Stromal cell of bone marrow (primary cell): ENCODE measurements around the gene TRAPPC5.

Experiments
- DNase-seq: peaks from one replicate; pipeline ENCODE4 v3.0.0-alpha.2; 2012; ENCODE audit warnings: low read depth

The TRAPPC5 gene

GRCh38 chr19:7676376-7676775 lies 4.3 kb upstream of the TRAPPC5 start:
- DNase-seq = no peak

GRCh38 chr19:7676854-7677253 lies 3.8 kb upstream of the TRAPPC5 start, which contains the start of gene MCEMP1:
Gene MCEMP1 (plus strand): TSS chr19:7677090. CDS start chr19:7677121, 31 bp downstream.
- DNase-seq = no peak

GRCh38 chr19:7677669-7678311 lies 2.8 kb upstream of the TRAPPC5 start:
- no peak for DNase-seq

- no peak for DNase-seq
These were observed 1.5 kb upstream of the TRAPPC5 start for GRCh38 chr19:7678971-7679751.

GRCh38 chr19:7679771-7680605 lies 645 bp upstream of the TRAPPC5 start:
- DNase-seq = no peak

GRCh38 chr19:7681340-7682174 lies 924 bp downstream of the TRAPPC5 start:
- peak; percentile 62 for DNase-seq

- DNase-seq = no peak
These were observed 1.7 kb downstream of the TRAPPC5 start for GRCh38 chr19:7682175-7682855.

- no peak for DNase-seq
These were observed 5.2 kb downstream of the TRAPPC5 start for GRCh38 chr19:7685546-7686445.

GRCh38 chr19:7687177-7687576 lies 6.5 kb downstream of the TRAPPC5 start:
- no peak for DNase-seq

GRCh38 chr19:7689165-7689564 lies 8.5 kb downstream of the TRAPPC5 start:
- DNase-seq = no peak

GRCh38 chr19:7690779-7691258 lies 10.2 kb downstream of the TRAPPC5 start:
- DNase-seq = no peak

GRCh38 chr19:7691497-7691896 lies 10.9 kb downstream of the TRAPPC5 start:
- no peak for DNase-seq

- no peak for DNase-seq
These were observed 11.9 kb downstream of the TRAPPC5 start for GRCh38 chr19:7692417-7693088.

GRCh38 chr19:7694499-7694898 lies 13.9 kb downstream of the TRAPPC5 start:
- DNase-seq = no peak

- DNase-seq = no peak
These were observed 17.2 kb downstream of the TRAPPC5 start for GRCh38 chr19:7697721-7698287.

- no peak for DNase-seq
These were observed 17.9 kb downstream of the TRAPPC5 start for GRCh38 chr19:7698583-7698982.

GRCh38 chr19:7699003-7699402 lies 18.4 kb downstream of the TRAPPC5 start:
- no peak for DNase-seq

GRCh38 chr19:7699417-7700401 lies 19.1 kb downstream of the TRAPPC5 start:
- DNase-seq = no peak
